Measurements from ENCODE around the gene ACBD5.
"Not testable (repeated sequence)": the region's sequence is repeated elsewhere in the genome, so short reads cannot be mapped to it uniquely, and the experiment has no call there.

ACBD5 gene

DNA sequence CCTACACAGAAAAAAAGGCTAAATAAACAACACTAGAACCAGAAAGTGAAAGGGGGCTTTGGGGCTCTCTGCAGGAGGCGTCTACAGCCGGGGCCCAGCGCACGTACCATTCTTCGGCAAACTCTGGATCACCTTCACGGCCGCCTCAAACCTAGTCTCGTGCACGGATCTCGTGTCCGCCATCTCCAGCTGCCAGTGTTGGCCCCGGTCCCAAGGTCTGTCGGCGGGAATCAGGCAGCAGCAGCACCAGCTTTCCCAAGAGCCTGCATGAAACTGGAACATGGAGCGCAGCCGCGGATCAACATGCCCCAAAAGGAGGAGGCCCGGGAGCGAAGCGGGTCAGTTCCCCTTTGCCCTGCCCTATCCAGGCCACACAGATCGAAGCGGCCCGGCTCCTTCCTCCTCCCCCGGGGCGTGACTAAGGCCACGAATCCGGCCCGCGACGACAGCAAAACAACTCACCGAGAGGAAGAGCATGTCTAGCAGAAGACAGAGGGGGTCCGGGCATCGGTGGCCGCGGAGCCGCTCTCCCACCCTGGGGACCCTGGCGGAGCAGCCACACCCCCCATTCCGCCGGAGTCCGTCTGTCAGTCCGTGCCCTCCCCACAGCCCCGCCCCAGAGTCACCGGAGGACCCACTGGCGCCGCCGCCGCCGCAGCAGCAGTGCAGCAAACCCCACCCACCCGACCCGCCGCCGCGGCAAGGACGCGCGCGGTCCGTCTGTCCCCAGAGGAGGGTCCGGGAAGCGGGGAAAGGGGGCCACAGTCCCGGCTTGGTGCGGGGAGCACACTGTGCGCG, at the start of gene ACBD5:
Gene ACBD5, minus strand, starts transcription at position 586 of the 798 bp plus-strand sequence. Its CDS starts 109 bp downstream, at position 477.
- DNase-seq (ENCODE audit: low spot score), result peak; percentile 76
- TF ChIP-seq, protein P1, sequence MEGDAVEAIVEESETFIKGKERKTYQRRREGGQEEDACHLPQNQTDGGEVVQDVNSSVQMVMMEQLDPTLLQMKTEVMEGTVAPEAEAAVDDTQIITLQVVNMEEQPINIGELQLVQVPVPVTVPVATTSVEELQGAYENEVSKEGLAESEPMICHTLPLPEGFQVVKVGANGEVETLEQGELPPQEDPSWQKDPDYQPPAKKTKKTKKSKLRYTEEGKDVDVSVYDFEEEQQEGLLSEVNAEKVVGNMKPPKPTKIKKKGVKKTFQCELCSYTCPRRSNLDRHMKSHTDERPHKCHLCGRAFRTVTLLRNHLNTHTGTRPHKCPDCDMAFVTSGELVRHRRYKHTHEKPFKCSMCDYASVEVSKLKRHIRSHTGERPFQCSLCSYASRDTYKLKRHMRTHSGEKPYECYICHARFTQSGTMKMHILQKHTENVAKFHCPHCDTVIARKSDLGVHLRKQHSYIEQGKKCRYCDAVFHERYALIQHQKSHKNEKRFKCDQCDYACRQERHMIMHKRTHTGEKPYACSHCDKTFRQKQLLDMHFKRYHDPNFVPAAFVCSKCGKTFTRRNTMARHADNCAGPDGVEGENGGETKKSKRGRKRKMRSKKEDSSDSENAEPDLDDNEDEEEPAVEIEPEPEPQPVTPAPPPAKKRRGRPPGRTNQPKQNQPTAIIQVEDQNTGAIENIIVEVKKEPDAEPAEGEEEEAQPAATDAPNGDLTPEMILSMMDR (IDR thresholded peaks at IDR 0.05; ENCODE audit: extremely low read depth, missing control alignments), result no peak

DNA sequence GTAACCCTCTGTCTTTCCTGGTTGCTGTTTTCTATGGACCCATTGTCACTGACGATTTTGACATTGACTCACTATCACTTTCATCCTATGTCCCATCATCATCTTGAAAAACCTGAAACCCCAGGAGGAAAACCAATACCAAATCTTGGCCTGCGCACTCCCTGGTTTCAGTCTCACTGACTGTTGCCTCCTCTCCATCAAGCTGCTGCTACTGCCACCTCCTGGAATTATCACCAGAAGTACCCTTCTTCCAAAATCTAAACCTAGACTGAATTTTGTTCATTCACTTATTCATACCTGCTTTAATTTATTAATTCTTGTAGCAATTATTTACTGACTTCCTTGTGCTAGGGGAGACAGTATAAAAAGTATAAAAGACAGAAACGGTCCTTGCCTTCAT, 44.5 kb upstream of the ACBD5 start:
- TF ChIP-seq, protein P1 (IDR thresholded peaks at IDR 0.05; ENCODE audit: extremely low read depth, missing control alignments), result no peak
- no peak for DNase-seq (ENCODE audit: low spot score)

DNA sequence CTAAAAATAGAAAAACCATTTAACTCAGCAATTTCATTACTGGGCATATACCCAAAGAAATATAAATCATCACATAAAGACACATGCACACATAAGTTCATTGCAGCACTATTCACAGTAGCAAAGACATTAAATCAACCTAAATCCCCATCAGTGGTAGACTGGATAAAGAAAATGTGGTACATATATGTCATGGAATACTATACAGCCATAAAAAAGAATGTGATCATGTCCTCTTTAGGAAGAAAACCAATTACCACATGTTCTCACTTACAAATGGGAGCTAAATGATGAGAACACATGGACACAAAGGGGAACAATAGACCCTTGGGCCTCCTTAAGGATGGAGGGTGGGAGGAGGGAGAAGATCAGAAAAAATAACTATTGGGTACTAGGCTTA, 36.0 kb upstream of the ACBD5 start:
- no peak for DNase-seq (ENCODE audit: low spot score)
- TF ChIP-seq, protein P1 (IDR thresholded peaks at IDR 0.05; ENCODE audit: extremely low read depth, missing control alignments), result no peak

DNA sequence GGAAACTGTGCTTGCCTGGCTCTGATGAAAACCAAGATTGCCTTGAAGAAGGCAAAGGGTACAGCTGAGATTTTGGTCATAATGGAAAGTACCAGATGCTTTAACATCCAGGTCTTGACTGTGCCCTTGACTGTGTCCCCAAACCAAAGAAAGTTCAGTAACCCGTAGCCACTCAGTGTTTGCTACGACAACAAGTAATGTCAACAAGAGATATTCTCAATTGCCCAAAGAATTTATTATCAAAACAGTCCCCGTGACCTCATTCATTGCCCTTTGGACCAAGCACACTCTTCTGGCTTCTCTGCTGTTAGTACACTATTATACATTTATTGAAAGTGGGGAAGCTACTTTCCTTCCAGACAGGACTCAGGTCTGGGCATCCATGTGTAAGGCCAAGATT, 25.4 kb upstream of the ACBD5 start:
- not testable (repeated sequence) for DNase-seq (ENCODE audit: low spot score)

GRCh38 chr10:27262788-27263187, 22.2 kb upstream of the ACBD5 start:
- DNase-seq (ENCODE audit: low spot score), result not testable (repeated sequence)

DNA sequence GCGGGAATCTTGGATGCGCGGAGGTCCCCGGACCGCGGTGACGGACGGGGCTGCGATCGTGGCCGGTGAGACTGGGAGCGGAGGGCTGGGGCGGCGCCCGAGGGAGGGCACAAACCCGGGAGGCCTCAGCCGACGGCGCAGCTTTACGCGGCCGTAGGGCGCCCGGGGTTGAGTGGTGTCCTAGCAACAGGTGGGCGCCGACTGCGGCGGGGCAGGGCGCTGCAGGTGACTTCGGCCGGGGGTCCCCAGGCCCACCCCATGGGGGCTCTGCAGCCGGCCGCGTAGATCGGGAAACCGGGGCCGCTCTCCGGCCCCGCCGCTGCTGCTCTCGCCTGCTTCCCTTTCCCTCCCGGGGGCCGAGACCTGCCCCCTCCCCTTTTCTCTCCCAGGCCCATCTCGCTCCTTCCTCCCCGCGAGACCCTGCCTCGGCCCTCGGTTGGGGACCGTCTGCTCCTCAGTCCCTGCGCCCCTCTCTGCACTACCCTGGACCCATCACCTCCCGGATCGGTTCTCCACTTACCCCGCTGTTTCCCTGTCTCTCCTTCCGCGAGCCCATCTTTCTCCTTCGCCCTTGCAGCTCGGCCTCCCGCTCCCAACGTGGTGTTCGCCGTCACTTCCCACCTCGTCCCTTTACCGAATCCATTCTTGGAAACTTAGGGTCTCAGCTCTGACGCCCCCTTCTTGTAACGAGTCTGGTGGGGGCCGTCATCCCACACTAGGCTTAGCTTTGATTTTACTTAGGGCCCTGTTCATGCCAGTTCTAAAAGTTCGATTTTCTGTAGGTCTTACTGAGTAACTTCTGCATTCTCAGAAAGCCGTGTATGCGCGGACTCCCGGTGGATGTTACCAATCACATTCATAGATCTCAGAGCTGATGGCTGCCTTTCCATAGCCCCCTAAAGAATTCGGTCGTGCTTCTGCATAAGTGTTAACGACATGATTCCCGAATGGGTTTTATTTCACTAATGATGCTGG, 18.5 kb upstream of the ACBD5 start:
- DNase-seq (ENCODE audit: low spot score), result peak; percentile 56

GRCh38 chr10:27258492-27258837, 17.9 kb upstream of the ACBD5 start:
- no peak for DNase-seq (ENCODE audit: low spot score)
- TF ChIP-seq, protein P1 (IDR thresholded peaks at IDR 0.05; ENCODE audit: extremely low read depth, missing control alignments), result no peak

More for the DNA sequence above, 18.5 kb upstream of the ACBD5 start:
- TF ChIP-seq, protein P1 (IDR thresholded peaks at IDR 0.05; ENCODE audit: extremely low read depth, missing control alignments), result no peak
